Right lobe of liver (tissue), 6 donors: Measurements from ENCODE around the gene RSAD2. TPM values are rescaled to one million over a fixed set of nuclear protein-coding genes. Genes with fewer than 3 reads are reported as not detected.

Experiments used
- ATAC-seq, 4 donors: fragments of 200-7000 bp; cut with Tn5 transposase; one replicate each; pipeline ENCODE4 v1.9.1; 2020; ENCODE audit warnings: mild to moderate bottlenecking in 4 of 4, moderate library complexity in 4 of 4
- DNase-seq, 3 donors: peaks; one replicate each; pipeline ENCODE4 v3.0.0-alpha.2; 2020
- H3K27ac ChIP-seq, 3 donors: fragments of 200-600 bp; one replicate each; pipeline ENCODE4 v1.8.0; 2022
- H3K27me3 ChIP-seq, 2 donors: fragments of 200-600 bp; one replicate each; pipeline ENCODE4 v1.8.0; 2022
- H3K36me3 ChIP-seq, 4 donors: fragments of 200-600 bp; sonication (generic) in 1 of 4; one replicate each; pipeline versions ENCODE4 v1.5.1 to v1.8.0; 2017 to 2022; ENCODE audit warnings: control low read depth in 1 of 4
- H3K4me1 ChIP-seq, 4 donors: fragments of 200-600 bp; sonication (generic) in 1 of 4; one replicate each; pipeline versions ENCODE4 v1.5.1 to v1.8.0; 2017 to 2022; ENCODE audit warnings: control low read depth in 1 of 4
- H3K4me3 ChIP-seq, 3 donors: fragments of 200-600 bp; one replicate each; pipeline ENCODE4 v1.8.0; 2022
- H3K9me3 ChIP-seq, 4 donors: fragments of 200-600 bp; sonication (generic) in 1 of 4; one replicate each; pipeline versions ENCODE4 v1.5.1 to v1.8.0; 2017 to 2022; ENCODE audit warnings: control low read depth in 1 of 4
- CTCF ChIP-seq, 4 donors: fragments of 200-600 bp in 3 of 4; fragments of 450-650 bp in 1 of 4; IDR thresholded peaks; one replicate each; pipeline versions ENCODE4 v1.5.1 to v1.8.0; 2016 to 2022; ENCODE audit warnings: antibody characterized with exemption in 4 of 4, mild to moderate bottlenecking in 2 of 4
- POLR2A ChIP-seq: fragments of 450-650 bp; IDR thresholded peaks from one replicate; pipeline ENCODE4 v1.6.1; 2017; ENCODE audit warnings: antibody characterized with exemption, mild to moderate bottlenecking
- WGBS: methylation state at CpG from one replicate; pipeline ENCODE4 v1.1.6; 2018; ENCODE audit warnings: low coverage, low lambda C conversion rate; ENCODE audit not compliant: insufficient coverage; ENCODE audit errors: missing lambda C conversion rate; 5-methylcytosine and 5-hydroxymethylcytosine counted together
- intact Hi-C, 2 donors: fragments of 100-400 bp; cut with DNase I; formaldehyde crosslinking; loops; one replicate each; pipeline versions ENCODE4 v1.11.2 to v1.14.1; 2022
- total RNA-seq, 6 experiments: library from RNA; depleted of rRNA in 2 of 6; stranded (reverse); fragments of >200 nt in 2 of 6; fragmentation: NEBNext Ultra II Directional in 3 of 6; extraction: Animal tissue kit (Norgen Biotek cat#: 25700) in 3 of 6; gene quantifications; one replicate each; pipeline versions ENCODE4 v1.1.0 to v1.2.4, GENCODE V29; 2016 to 2023
- donor health status: DM: no; HTN: yes; CAD: no.
- donor health status: DM: no; HTN: no; CAD: no.
- donor health status: DM: no; HTN: no; CAD: no.
- donor health status: DM: no; HTN: yes; CAD: no.
- donor health status: DM: no; HTN: yes; CAD: no.

RSAD2 gene
- total RNA-seq, 6 experiments from 2014 or later, result 0.37 to 2.7 (median 1.1) TPM

GRCh38 chr2:6872394-6872793, 5.2 kb upstream of the RSAD2 start:
- WGBS, result 75% methylated on average over 2 of the region's 2 CpGs
- no peak for DNase-seq
- H3K4me1 ChIP-seq, result peaks cover 0 to 8% (median 2%) of the 10 kb centered on the region in 4 donors
- H3K36me3 ChIP-seq, result no peaks in the 10 kb centered on the region
- intact Hi-C loops, result no loop called here
- H3K4me3 ChIP-seq, result no peak overlapping the region
- TF ChIP-seq POLR2A (no peak), CTCF (IDR thresholded peaks at IDR 0.05) (no peak)
- no peak for ATAC-seq
- no peak overlapping the region for H3K27ac ChIP-seq
- H3K9me3 ChIP-seq, result no peaks in the 10 kb centered on the region
- H3K27me3 ChIP-seq, result no peaks in the 10 kb centered on the region

- H3K9me3 ChIP-seq, result no peaks in the 10 kb centered on the region
- H3K27ac ChIP-seq, result no peak overlapping the region
- DNase-seq (no peak), ATAC-seq (no peak)
- H3K4me3 ChIP-seq, result no peak overlapping the region
- peaks cover 0 to 11% (median 2%) of the 10 kb centered on the region in 4 donors for H3K4me1 ChIP-seq
- 94% methylated on average over 3 of the region's 3 CpGs for WGBS
- intact Hi-C loops, result no loop called here
- H3K36me3 ChIP-seq, result no peaks in the 10 kb centered on the region
- H3K27me3 ChIP-seq, result no peaks in the 10 kb centered on the region
- no peak for TF ChIP-seq POLR2A
- TF ChIP-seq CTCF (IDR thresholded peaks at IDR 0.05), result no peak
Observed at GRCh38 chr2:6874032-6874431, 3.5 kb upstream of the RSAD2 start.

- H3K4me3 ChIP-seq, result no peak overlapping the region
- ATAC-seq, result no peak
- 73% methylated on average over 1 of the region's 1 CpG for WGBS
- no peaks in the 10 kb centered on the region for H3K36me3 ChIP-seq
- H3K27me3 ChIP-seq, result no peaks in the 10 kb centered on the region
- no peak overlapping the region for H3K27ac ChIP-seq
- no peak for DNase-seq
- TF ChIP-seq CTCF (IDR thresholded peaks at IDR 0.05), result no peak
- TF ChIP-seq POLR2A, result no peak
- no peaks in the 10 kb centered on the region for H3K9me3 ChIP-seq
- peaks cover 0 to 11% (median 2%) of the 10 kb centered on the region in 4 donors for H3K4me1 ChIP-seq
- intact Hi-C loops, result no loop called here
Observed at GRCh38 chr2:6876309-6876708, 1.3 kb upstream of the RSAD2 start.

- H3K27ac ChIP-seq, result no peak overlapping the region
- H3K4me1 ChIP-seq, result peaks cover 0 to 11% (median 2%) of the 10 kb centered on the region in 4 donors
- no peaks in the 10 kb centered on the region for H3K27me3 ChIP-seq
- no peak for DNase-seq
- ATAC-seq, result no peak
- H3K36me3 ChIP-seq, result no peaks in the 10 kb centered on the region
- 53% methylated on average over 4 of the region's 4 CpGs for WGBS
- intact Hi-C loops, result no loop called here
- no peak overlapping the region for H3K4me3 ChIP-seq
- TF ChIP-seq CTCF (IDR thresholded peaks at IDR 0.05) (no peak), POLR2A (no peak)
- no peaks in the 10 kb centered on the region for H3K9me3 ChIP-seq
Observed at GRCh38 chr2:6878549-6878948, 972 bp downstream of the RSAD2 start.

- ATAC-seq, result no peak
- no peaks in the 10 kb centered on the region for H3K9me3 ChIP-seq
- TF ChIP-seq POLR2A (no peak), CTCF (IDR thresholded peaks at IDR 0.05) (no peak)
- intact Hi-C loops, result no loop called here
- H3K4me3 ChIP-seq, result no peak overlapping the region
- H3K27me3 ChIP-seq, result no peaks in the 10 kb centered on the region
- 79% methylated on average over 2 of the region's 2 CpGs for WGBS
- no peaks in the 10 kb centered on the region for H3K36me3 ChIP-seq
- no peak for DNase-seq
- peaks cover 0 to 11% (median 2%) of the 10 kb centered on the region in 4 donors for H3K4me1 ChIP-seq
- no peak overlapping the region for H3K27ac ChIP-seq
Observed at GRCh38 chr2:6879011-6879410, 1.4 kb downstream of the RSAD2 start.
